GM12873 (cell line): ENCODE data around the gene HUS1.

ENCODE experiments used
- TF ChIP-seq, protein P1 (sequence below): IDR thresholded peaks from 2 replicates; pipeline ENCODE4 v1.5.1; 2012; ENCODE audit warnings: low read depth, mild to moderate bottlenecking, moderate library complexity, low read length, control low read depth; ENCODE audit not compliant: insufficient read depth; ENCODE audit errors: missing control alignments

Gene HUS1

DNA sequence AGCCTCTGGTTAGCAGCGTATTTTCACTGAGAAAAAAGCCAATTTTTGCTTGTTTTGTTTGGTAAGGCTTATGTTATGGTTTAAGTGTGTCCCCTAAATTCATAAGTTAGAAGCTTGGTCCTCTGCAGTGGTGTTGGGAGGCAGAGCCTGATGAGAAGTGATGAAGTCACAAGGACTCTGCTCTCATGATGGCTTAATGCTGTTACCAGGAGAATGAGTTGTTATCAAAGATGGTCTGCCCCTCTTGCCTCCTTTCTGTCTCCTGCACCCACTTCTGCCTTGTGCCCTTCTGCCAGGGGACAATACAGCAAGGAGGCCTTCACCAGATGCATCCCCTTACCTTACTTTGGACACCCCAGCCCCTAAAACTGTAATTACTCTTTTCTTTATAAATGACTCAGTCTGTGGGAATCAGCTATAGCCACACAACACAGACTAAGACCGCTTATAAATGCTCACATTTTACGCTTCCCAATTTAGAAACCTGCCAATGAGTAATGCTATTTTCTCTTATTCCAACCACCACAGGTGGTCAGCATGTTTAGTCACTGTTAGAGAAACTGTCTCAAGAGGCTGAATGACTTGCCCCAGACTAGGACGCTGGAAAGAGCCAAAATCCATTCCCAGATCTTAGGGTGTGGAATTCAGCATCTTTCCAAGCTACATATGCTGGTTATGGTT lies 25.0 kb downstream of the HUS1 start:
- TF ChIP-seq, protein P1, sequence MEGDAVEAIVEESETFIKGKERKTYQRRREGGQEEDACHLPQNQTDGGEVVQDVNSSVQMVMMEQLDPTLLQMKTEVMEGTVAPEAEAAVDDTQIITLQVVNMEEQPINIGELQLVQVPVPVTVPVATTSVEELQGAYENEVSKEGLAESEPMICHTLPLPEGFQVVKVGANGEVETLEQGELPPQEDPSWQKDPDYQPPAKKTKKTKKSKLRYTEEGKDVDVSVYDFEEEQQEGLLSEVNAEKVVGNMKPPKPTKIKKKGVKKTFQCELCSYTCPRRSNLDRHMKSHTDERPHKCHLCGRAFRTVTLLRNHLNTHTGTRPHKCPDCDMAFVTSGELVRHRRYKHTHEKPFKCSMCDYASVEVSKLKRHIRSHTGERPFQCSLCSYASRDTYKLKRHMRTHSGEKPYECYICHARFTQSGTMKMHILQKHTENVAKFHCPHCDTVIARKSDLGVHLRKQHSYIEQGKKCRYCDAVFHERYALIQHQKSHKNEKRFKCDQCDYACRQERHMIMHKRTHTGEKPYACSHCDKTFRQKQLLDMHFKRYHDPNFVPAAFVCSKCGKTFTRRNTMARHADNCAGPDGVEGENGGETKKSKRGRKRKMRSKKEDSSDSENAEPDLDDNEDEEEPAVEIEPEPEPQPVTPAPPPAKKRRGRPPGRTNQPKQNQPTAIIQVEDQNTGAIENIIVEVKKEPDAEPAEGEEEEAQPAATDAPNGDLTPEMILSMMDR = no peak

DNA sequence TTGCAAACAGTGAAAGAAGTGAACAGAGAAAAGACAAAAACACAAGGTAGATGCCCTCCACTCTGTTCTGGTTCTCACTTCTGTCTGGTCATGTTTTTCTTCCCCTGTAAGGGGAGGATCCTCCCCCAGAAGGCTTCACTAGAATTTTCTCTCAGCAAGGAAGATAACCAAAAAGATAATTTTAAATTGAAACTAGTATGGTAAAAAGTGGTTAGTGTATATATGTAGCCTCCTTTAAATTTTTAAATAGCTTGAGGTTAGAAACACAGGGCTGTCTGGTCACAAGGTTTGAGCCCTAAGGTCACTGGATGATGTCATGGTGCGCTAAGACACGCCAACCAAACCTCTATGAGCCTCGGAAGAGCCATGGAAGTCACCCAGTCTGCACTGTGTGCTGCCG lies 25.6 kb downstream of the HUS1 start:
- TF ChIP-seq, protein P1 = no peak

- TF ChIP-seq, protein P1 = no peak
Observed at GRCh38 chr7:47952224-47952623, 27.2 kb downstream of the HUS1 start.

GRCh38 chr7:47951374-47951773 lies 28.0 kb downstream of the HUS1 start:
- TF ChIP-seq, protein P1 = no peak

DNA sequence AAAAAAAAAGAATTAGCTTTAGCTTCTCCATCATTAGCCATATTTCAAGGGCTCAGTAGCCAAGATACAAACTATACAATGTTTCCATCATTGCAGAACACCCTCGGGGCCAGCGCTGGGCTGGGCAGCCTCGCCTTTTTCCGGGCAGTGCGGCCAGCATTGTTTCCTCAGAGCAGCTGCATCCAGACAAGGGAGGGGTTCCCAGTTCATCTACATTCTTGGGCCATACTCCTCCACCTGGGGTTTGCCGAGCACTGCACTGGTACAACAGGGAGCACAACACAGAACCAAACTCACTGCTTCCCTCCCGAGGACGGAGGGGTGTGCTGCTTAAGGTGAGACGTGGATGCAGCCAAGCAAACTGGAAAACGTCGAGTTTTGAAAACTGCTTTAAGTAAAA lies 28.7 kb downstream of the HUS1 start:
- TF ChIP-seq, protein P1 = no peak

GRCh38 chr7:47949703-47950102 lies 29.7 kb downstream of the HUS1 start:
- TF ChIP-seq, protein P1 = no peak

GRCh38 chr7:47948141-47948790 lies 31.1 kb downstream of the HUS1 start, which contains the start of gene PKD1L1:
Gene PKD1L1 (minus strand): TSS chr7:47948466. CDS start chr7:47948440, 26 bp downstream.
- TF ChIP-seq, protein P1 = no peak
